ENCODE results near the gene AUTS2. TPM values are rescaled to one million over a fixed set of nuclear protein-coding genes. Genes with fewer than 3 reads are reported as not detected.

The AUTS2 gene
- total and polyA plus RNA-seq, 5 donors: 7.0 to 15.4 (median 10.6) TPM

GRCh38 chr7:70035519-70035918 is 437.2 kb downstream of the AUTS2 start:
- no peaks in the 10 kb centered on the region for H3K9me3 ChIP-seq (ENCODE audit: control insufficient read depth, low read length)
- no peak overlapping the region for H3K27ac ChIP-seq (ENCODE audit: low read length)
- DNase-seq: no peak
- no peaks in the 10 kb centered on the region for H3K27me3 ChIP-seq (ENCODE audit: control insufficient read depth, insufficient read depth)
- peak; percentile 45 to 56 for ATAC-seq
- no peak overlapping the region for H3K4me3 ChIP-seq (ENCODE audit: low read length)
- intact Hi-C loops (cut with DNase I): no loop called here
- WGBS: 63% methylated on average over 4 of the region's 4 CpGs
- H3K4me1 ChIP-seq (ENCODE audit: control insufficient read depth, insufficient read depth, low read length): no peaks in the 10 kb centered on the region

GRCh38 chr7:70035955-70036354 is 437.7 kb downstream of the AUTS2 start:
- no peak overlapping the region for H3K27ac ChIP-seq (ENCODE audit: low read length)
- H3K4me1 ChIP-seq (ENCODE audit: control insufficient read depth, insufficient read depth, low read length): no peaks in the 10 kb centered on the region
- DNase-seq: peak in 1 of 3 donors; percentile 50
- intact Hi-C loops (cut with DNase I): no loop called here
- 89% methylated on average over 6 of the region's 6 CpGs for WGBS
- no peak overlapping the region for H3K4me3 ChIP-seq (ENCODE audit: low read length)
- no peaks in the 10 kb centered on the region for H3K27me3 ChIP-seq (ENCODE audit: control insufficient read depth, insufficient read depth)
- ATAC-seq: no peak
- no peaks in the 10 kb centered on the region for H3K9me3 ChIP-seq (ENCODE audit: control insufficient read depth, low read length)

GRCh38 chr7:70036695-70037094 is 438.4 kb downstream of the AUTS2 start:
- WGBS: 56% methylated on average over 1 of the region's 1 CpG

GRCh38 chr7:70037171-70037933 is 439.1 kb downstream of the AUTS2 start:
- H3K9me3 ChIP-seq (ENCODE audit: control insufficient read depth, low read length): no peaks in the 10 kb centered on the region
- intact Hi-C loops (cut with DNase I): no loop called here
- no peak overlapping the region for H3K27ac ChIP-seq (ENCODE audit: low read length)
- no peaks in the 10 kb centered on the region for H3K4me1 ChIP-seq (ENCODE audit: control insufficient read depth, insufficient read depth, low read length)
- H3K4me3 ChIP-seq (ENCODE audit: low read length): no peak overlapping the region
- ATAC-seq: no peak
- no peak for DNase-seq
- no peaks in the 10 kb centered on the region for H3K27me3 ChIP-seq (ENCODE audit: control insufficient read depth, insufficient read depth)
- 85% methylated on average over 3 of the region's 3 CpGs for WGBS

More at GRCh38 chr7:70036695-70037094, 438.4 kb downstream of the AUTS2 start:
- intact Hi-C loops (cut with DNase I): no loop called here
- H3K27me3 ChIP-seq (ENCODE audit: control insufficient read depth, insufficient read depth): no peaks in the 10 kb centered on the region
- DNase-seq: no peak
- H3K27ac ChIP-seq (ENCODE audit: low read length): no peak overlapping the region
- no peaks in the 10 kb centered on the region for H3K9me3 ChIP-seq (ENCODE audit: control insufficient read depth, low read length)
- H3K4me1 ChIP-seq (ENCODE audit: control insufficient read depth, insufficient read depth, low read length): no peaks in the 10 kb centered on the region
- no peak overlapping the region for H3K4me3 ChIP-seq (ENCODE audit: low read length)
- ATAC-seq: no peak

- no peak for DNase-seq
- H3K9me3 ChIP-seq (ENCODE audit: control insufficient read depth, low read length): no peaks in the 10 kb centered on the region
- H3K27me3 ChIP-seq (ENCODE audit: control insufficient read depth, insufficient read depth): no peaks in the 10 kb centered on the region
- H3K27ac ChIP-seq (ENCODE audit: low read length): no peak overlapping the region
- H3K4me3 ChIP-seq (ENCODE audit: low read length): no peak overlapping the region
- ATAC-seq: no peak
- no peaks in the 10 kb centered on the region for H3K4me1 ChIP-seq (ENCODE audit: control insufficient read depth, insufficient read depth, low read length)
- WGBS: 96% methylated on average over 3 of the region's 3 CpGs
- intact Hi-C loops (cut with DNase I): loop anchor here in 2 of 4 donors (5.0 to 10.0 kb wide), 3 partner anchors 115 to 657 kb away; no protein-coding TSS in a partner anchor
Measured at GRCh38 chr7:70040051-70040450, 441.8 kb downstream of the AUTS2 start.

- intact Hi-C loops (cut with DNase I): loop anchor here in 2 of 4 donors (5.0 to 10.0 kb wide), 3 partner anchors 114 to 656 kb away; no protein-coding TSS in a partner anchor
- no peak for ATAC-seq
Measured at GRCh38 chr7:70040970-70041766, 442.9 kb downstream of the AUTS2 start.

GRCh38 chr7:70042533-70042932 is 444.3 kb downstream of the AUTS2 start:
- no peak overlapping the region for H3K4me3 ChIP-seq (ENCODE audit: low read length)
- H3K27ac ChIP-seq (ENCODE audit: low read length): no peak overlapping the region
- no peaks in the 10 kb centered on the region for H3K4me1 ChIP-seq (ENCODE audit: control insufficient read depth, insufficient read depth, low read length)
- H3K27me3 ChIP-seq (ENCODE audit: control insufficient read depth, insufficient read depth): no peaks in the 10 kb centered on the region
- intact Hi-C loops (cut with DNase I): loop anchor here in 2 of 4 donors (5.0 to 10.0 kb wide), 3 partner anchors 112 to 655 kb away; no protein-coding TSS in a partner anchor
- DNase-seq (no peak), ATAC-seq (peak in 1 of 2 donors; percentile 44)
- H3K9me3 ChIP-seq (ENCODE audit: control insufficient read depth, low read length): no peaks in the 10 kb centered on the region
- WGBS: 30% methylated on average over 3 of the region's 3 CpGs

More at GRCh38 chr7:70040970-70041766, 442.9 kb downstream of the AUTS2 start:
- DNase-seq: no peak
- Histone ChIP-seq H3K27me3 (ENCODE audit: control insufficient read depth, insufficient read depth) (no peaks in the 10 kb centered on the region), H3K27ac (ENCODE audit: low read length) (no peak overlapping the region), H3K9me3 (ENCODE audit: control insufficient read depth, low read length) (no peaks in the 10 kb centered on the region), H3K4me3 (ENCODE audit: low read length) (no peak overlapping the region), H3K4me1 (ENCODE audit: control insufficient read depth, insufficient read depth, low read length) (no peaks in the 10 kb centered on the region)

GRCh38 chr7:70043015-70043538 is 444.8 kb downstream of the AUTS2 start:
- Histone ChIP-seq H3K4me3 (ENCODE audit: low read length) (no peak overlapping the region), H3K9me3 (ENCODE audit: control insufficient read depth, low read length) (no peaks in the 10 kb centered on the region), H3K27ac (ENCODE audit: low read length) (no peak overlapping the region), H3K27me3 (ENCODE audit: control insufficient read depth, insufficient read depth) (no peaks in the 10 kb centered on the region), H3K4me1 (ENCODE audit: control insufficient read depth, insufficient read depth, low read length) (no peaks in the 10 kb centered on the region)
- intact Hi-C loops (cut with DNase I): loop anchor here in 2 of 4 donors (5.0 to 10.0 kb wide), 3 partner anchors 112 to 654 kb away; no protein-coding TSS in a partner anchor
- DNase-seq (no peak), ATAC-seq (no peak)
- WGBS: 45% methylated on average over 3 of the region's 3 CpGs

- no peak for ATAC-seq
- no peaks in the 10 kb centered on the region for H3K27me3 ChIP-seq (ENCODE audit: control insufficient read depth, insufficient read depth)
- WGBS: 87% methylated on average over 1 of the region's 1 CpG
Measured at GRCh38 chr7:70044064-70044463, 445.8 kb downstream of the AUTS2 start.

GRCh38 chr7:70044525-70044924 is 446.2 kb downstream of the AUTS2 start:
- Histone ChIP-seq H3K4me3 (ENCODE audit: low read length) (no peak overlapping the region), H3K9me3 (ENCODE audit: control insufficient read depth, low read length) (no peaks in the 10 kb centered on the region), H3K27ac (ENCODE audit: low read length) (no peak overlapping the region), H3K27me3 (ENCODE audit: control insufficient read depth, insufficient read depth) (no peaks in the 10 kb centered on the region), H3K4me1 (ENCODE audit: control insufficient read depth, insufficient read depth, low read length) (no peaks in the 10 kb centered on the region)
- 96% methylated on average over 4 of the region's 4 CpGs for WGBS
- intact Hi-C loops (cut with DNase I): loop anchor here in 2 of 4 donors (5.0 to 10.0 kb wide), 3 partner anchors 110 to 653 kb away; no protein-coding TSS in a partner anchor
- no peak for ATAC-seq
- DNase-seq: no peak

More at GRCh38 chr7:70044064-70044463, 445.8 kb downstream of the AUTS2 start:
- no peak overlapping the region for H3K4me3 ChIP-seq (ENCODE audit: low read length)
- H3K27ac ChIP-seq (ENCODE audit: low read length): no peak overlapping the region
- intact Hi-C loops (cut with DNase I): loop anchor here in 2 of 4 donors (5.0 to 10.0 kb wide), 3 partner anchors 111 to 653 kb away; no protein-coding TSS in a partner anchor
- no peaks in the 10 kb centered on the region for H3K9me3 ChIP-seq (ENCODE audit: control insufficient read depth, low read length)
- H3K4me1 ChIP-seq (ENCODE audit: control insufficient read depth, insufficient read depth, low read length): no peaks in the 10 kb centered on the region
- no peak for DNase-seq

Measured in right cardiac atrium (tissue), 5 donors.